Measurements from ENCODE around the gene RPUSD1. TPM values are rescaled to one million over a fixed set of nuclear protein-coding genes. Genes with fewer than 3 reads are reported as not detected.

Gene RPUSD1
- polyA plus RNA-seq, 12 donors = 6.6 to 12.7 (median 8.6) TPM; not detected in 1

DNA sequence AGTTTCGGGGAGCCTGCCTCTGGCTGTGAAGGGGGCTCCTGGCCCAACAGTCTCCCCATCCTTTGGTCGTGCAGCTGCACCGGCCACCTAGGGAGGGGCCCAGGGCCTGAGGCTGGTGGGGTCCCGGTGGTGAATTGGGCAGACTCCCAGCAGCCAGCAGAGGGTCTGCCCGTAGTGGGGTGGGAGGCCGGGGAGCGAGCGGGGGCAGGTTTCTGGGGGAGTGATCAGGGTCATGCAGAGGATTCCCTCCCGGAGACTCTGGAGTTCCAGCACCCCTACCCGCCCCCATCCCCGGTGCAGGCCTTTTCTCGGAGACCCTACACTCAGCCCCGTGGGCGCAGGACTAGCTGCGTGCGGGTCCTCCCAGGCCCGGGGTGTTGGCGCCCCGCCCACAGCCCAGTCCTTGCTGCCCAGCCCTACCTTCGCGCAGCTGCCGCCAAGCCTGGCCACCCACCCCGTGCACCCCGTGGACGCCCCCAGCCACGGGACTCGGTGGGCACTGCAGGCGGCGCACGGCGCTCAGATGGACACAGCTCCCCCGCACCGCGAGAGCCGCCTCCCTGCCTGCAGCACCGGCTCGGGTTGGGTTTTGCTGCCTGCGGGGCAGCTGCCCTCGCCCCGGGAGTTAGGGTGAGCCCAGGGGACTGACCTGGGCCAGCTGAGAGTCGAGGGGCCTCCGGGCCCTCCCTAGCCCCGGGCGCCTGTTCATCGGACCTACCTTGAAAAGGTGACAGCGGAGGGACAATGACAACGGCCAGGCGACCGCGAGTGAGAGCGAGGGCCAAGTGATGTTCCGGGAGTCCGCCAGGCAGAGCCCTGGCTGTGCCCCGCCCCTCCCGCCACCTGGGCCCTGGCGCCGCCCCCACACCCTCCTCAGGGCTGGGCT lies 12.0 kb upstream of the RPUSD1 start, which contains the start of gene GNG13:
TSS of gene GNG13 (minus strand) at position 787 of the 886 bp plus-strand sequence. CDS start 1,657 bp downstream, outside the sequence.
- no peak for DNase-seq

DNA sequence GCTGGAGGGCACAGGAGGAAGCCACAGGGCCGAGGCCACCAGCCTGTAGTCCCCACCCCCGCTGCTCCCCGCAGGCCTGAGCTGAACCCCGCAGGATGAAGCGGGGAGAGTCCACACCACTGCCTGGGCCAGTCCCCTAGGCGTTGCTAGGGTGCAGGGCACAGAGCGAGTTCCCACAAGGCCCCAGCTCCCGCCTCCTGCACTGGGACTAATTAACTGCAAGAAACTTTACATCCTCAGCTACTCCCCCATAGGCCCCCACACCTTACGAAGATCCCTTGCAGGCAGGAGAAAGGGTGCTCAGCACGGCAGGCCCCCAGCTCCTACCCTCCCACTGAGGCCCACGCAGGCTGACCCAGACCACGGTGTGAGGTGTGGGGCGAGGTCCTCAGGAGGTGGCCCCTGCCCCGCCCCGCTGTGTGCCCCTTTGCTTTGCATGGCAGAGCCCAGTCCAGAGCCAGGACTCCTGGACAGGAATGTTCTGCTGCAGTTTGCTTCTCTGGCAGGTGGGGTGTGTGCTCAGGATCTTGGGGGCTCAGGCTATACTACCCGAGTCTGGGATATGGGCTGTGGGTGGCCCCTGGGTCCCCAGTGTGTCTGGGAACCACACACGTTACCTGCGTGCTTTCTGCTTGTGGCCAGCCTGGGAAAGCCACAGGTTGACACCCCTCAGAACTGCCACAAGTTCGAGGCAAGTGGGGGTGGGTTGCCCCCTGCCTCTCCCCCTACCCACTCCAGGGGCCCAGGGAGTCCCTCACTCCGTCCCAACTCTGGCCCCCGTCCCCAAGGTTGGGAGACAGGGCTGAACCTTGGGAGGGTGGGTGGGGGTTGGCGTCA lies 11.1 kb upstream of the RPUSD1 start:
- no peak for DNase-seq

DNA sequence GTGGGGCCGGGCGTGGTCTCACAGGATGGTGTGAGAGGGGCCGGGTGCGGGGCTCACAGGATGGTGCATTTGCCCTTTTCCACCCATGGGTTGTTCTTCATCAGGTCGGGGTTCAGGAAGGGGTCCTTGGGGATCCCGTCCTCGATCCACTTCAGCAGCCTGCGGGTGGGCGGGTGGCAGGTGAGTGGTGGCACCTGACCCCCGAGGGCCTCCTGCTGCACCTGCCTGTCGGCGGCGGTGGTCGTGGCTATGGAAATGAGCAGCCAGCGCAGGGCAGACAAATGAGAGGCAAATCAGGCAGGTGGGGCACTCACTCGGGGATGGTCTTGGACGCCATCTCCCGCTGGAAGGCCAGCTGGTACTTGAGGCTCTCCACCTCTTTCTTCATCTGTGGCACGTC lies 10.5 kb upstream of the RPUSD1 start:
- DNase-seq = no peak

DNA sequence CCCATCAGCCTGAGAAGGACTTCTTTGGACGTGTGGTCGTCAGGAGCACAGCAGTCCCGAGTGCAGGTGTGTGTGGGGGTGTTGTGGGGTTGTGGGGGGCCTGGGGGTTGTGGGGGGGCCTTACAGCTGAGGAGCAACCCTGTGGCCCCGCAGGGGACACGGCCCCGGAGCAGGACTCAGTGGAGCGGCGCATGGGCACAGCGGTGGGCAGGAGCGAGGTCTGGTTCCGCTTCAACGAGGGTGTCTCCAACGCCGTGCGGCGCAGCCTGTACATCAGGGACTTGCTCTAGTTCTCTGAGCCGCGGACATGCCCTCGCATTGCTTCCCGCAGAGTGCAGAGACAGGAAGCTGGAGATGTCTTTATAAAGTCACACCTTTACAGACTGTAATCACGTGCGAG lies 9.5 kb upstream of the RPUSD1 start:
- DNase-seq = no peak

DNA sequence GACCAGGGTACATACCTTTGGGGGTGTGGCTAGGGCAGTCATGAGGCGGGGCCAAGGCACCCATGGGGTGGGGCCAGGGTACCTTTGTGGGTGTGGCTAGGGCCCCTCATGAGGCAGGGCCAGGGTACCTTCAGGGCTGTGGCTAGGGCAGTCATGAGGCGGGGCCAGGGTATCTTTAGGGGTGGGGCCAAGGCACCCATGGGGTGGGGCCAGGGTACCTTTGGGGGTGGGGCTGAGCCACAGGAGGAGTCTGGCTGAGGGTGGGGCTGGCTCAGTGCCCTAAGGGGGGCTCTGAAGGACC lies 8.9 kb upstream of the RPUSD1 start:
- no peak for DNase-seq

DNA sequence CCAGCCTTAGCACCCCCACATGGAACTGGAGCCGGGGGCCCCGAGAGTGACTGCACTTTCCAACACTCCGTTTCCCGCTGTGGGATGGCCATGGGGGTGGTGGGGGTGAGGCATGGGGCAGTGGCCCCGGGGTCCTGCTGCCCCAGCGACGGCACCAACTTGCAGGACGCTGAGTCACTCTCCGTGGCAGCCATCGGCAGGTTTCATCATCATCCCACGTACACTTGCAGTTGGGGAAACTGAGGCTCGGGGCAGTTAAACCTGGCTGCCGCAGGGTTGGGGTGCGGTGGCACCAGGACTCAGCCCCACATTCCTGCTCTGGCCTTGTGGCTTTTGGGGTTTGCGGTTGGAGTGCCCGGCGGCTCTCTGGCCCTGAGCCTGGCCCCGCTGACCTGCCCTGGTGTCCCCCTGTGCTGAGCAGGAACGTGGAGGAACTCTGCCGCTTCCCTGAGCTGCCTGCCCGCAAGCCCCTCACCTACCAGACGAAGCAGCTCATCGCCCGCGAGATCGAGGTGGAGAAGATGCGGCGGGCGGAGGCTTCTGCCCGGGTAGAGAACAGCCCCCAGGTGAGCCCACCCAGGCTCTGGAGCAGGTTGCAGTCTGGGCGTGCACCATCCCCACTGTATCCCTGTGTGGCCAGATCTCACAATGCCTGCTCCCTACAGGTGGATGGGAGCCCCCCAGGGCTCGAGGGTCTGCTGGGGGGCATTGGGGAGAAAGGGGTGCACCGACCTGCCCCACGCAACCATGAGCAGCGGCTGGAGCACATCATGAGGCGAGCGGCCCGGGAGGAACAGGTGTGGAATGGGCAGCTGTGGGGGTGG lies 8.3 kb upstream of the RPUSD1 start:
- no peak for DNase-seq

DNA sequence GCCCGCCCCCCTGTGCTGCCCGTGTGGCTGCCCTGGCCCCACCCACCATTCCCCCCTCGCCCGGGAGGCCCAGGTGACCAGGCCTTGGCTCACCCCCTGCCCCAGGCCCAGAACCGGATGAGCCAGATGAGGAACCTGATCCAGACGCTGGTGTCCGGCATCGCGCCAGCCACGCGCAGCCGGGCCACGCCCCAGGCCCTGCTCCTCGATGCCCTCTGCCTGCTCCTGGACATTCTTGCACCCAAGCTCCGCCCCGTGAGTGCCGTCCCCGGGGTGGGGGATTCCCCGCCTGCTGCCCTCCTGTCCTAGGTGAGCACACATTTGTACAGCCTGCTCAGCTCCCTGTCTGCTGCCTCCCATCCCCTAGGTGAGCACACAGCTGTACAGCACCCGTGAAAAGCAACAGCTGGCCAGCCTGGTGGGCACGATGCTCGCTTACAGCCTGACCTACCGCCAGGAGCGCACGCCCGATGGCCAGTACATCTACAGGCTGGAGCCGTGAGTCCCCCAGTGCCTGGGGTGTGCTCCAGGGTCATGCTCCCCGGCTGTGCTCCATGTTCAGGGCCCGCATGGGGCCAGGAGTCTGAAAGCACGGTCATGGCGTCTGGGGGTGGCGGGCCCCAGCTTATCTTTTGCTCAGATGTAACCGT lies 7.5 kb upstream of the RPUSD1 start:
- no peak for DNase-seq

DNA sequence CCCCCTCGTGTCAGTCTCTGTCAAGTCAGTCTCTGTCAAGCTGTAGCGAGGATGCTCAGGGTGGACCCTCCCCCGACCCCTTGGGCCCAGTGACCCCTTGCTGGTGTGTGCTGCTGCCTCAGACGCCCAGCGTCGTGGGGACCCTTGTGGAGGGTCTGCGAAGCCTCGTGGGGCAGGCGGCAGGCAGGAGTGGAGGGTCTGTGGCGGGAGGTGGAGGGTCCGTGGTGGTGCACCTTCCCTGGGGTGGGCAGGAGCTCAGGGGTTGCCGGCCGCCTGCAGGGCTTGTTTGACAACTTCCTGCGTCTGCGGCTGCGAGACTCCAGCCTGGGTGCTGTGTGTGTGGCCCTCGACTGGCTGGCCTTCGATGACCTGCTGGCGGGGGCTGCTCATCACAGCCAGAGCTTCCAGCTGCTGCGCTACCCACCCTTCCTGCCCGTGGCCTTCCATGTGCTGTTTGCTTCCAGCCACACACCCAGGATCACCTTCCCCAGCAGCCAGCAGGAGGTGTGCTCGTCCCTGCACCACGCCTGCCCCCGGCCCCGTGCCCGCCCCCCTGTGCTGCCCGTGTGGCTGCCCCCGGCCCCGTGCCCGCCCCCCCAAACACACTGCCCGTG lies 6.8 kb upstream of the RPUSD1 start:
- no peak for DNase-seq

DNA sequence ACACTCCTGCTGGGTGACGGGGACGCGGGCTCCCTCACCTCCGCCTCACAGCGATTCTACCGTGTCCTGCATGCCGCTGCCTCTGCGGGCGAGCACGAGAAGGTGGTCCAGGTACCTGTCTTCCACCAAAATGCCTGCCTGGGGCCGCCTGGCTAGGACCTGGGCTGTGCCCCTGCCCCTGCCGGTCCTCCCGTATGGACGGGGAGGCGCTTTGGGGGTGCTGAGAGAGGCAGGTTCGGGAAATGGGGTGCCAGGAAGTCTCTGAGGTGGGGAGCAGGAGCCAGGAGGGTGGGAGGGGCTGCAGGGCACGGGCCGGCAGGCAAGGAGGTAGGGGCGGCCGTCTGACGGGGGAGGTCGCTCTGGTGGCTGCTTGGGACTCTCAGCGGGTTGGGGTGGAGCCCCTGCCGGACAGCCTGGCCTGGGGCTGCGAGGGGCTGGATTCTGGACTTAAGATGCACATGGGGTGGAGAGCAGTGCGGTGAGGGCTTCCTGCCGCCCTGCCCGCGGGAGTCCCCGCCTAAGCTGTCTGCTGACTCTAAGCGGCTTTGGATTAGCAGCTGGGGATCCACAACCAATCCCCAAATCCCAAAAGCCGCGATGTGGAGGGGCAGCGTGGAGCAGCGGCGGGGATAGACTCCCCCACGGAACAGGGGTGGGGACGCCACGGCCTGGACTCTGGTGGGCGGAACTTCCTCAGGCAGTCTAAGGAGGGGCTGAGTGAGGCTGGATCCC lies 6.1 kb upstream of the RPUSD1 start:
- DNase-seq = no peak

DNA sequence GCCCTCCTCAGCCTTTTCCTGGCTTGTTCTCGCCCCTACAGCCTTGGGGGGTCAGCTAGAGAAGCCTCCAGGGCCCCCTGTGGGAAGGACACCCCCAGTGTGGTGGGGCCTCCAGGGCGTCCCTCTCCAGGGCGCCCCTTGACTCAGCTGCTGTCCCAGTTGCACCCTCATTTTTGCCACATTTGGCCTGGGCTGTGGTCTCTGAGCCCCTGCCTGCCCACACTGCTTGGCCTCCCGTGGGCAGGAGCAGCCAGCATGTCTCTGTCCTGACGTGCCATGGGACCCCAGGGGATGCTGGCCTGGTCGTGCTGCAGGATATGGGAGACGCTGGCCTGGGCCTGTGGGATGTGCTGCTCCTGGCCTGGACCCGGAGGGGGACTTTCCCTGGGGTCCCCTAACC lies 5.2 kb upstream of the RPUSD1 start:
- no peak for DNase-seq

DNA sequence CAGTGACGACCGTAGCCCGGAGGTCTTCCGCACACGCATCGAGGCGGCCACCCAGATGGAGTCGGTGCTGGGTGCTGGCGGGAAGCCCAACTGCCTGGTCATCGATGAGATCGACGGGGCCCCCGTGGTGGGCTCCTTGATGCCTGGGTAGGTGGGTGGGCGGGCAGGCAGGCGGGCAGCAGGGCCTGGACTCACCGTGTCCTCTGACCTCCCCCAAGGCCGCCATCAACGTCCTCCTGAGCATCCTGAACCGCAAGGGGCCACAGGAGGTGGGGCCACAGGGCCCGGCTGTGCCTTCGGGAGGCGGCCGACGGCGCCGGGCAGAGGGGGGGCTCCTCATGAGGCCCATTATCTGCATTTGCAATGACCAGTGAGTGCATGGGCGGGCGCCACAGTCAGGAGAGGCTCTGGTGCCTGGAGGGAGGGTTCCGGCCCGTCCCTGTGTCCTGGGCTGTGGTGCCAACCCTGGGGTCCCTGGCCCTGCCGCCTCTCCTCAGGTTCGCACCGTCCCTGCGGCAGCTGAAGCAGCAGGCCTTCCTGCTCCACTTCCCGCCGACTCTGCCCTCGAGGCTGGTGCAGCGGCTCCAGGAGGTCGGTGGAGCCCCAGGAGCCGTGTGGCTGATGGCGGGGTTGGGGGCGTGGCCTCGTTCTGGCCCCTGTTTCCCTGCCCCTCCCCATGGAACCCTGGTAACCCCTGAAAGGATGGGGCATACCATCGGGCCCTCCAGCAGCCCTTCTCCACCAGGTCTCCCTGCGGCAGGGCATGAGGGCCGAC lies 4.2 kb upstream of the RPUSD1 start:
- no peak for DNase-seq

DNA sequence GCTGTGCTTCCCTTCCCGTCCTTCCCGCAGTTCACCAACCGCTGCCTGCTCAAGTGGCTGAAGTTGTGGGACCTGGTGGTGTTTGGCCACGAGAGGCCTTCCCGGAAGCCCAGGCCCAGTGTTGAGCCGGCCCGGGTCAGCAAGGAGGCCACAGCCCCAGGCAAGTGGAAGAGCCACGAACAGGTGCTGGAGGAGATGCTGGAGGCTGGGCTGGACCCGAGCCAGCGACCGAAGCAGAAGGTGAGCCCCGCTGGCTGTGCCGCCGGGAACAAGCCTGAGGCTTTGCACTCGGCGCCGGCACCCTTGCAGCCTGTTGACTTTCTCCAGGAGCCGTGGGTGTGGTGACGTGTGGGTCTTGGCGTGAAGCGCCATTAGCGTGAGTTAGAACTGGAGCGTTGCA lies 3.0 kb upstream of the RPUSD1 start:
- no peak for DNase-seq

DNA sequence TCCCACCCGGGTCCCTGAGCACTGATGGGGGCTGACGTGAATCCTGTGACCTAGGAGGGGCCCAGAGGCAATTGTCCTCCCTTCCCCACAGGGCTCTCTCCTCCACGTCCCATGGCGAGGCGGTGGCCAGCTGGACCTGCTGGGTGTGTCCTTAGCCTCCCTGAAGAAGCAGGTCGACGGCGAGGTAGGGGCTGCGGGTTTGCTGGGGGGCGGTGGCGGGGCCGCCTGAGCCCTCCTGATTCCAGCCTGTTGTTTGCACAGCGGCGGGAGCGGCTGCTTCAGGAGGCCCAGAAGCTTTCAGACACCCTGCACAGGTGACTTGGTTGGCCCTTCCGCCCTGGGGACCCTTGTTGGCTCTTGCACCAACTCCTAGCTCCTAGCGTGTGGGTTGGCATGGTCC lies 1.9 kb upstream of the RPUSD1 start:
- DNase-seq = no peak

DNA sequence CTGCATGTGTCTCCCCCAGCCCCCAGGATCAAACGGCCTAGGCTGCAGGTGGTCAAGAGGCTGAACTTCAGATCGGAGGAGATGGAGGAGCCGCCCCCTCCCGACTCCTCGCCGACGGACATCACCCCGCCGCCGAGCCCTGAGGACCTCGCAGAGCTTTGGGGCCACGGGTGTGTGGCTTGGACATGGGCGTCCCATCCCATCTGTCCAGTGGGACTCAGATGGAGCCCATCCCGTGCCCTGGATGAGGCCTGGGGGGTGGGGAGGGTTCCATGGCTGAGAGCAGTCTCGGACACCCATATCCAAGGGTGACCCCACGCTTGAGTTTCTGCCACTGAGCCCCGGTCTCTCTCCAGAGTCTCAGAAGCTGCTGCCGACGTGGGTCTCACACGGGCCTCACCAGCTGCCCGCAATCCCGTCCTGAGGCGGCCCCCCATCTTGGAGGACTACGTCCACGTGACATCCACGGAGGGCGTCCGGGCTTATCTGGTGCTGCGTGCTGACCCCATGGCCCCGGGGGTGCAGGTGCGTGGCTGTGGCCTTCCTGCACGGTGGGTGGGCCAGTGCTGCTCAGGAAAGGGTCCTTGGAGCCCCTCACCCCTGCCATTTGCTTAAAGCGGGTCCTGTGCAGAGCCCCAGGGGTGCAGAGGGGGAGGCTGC lies 1.1 kb upstream of the RPUSD1 start:
- no peak for DNase-seq

DNA sequence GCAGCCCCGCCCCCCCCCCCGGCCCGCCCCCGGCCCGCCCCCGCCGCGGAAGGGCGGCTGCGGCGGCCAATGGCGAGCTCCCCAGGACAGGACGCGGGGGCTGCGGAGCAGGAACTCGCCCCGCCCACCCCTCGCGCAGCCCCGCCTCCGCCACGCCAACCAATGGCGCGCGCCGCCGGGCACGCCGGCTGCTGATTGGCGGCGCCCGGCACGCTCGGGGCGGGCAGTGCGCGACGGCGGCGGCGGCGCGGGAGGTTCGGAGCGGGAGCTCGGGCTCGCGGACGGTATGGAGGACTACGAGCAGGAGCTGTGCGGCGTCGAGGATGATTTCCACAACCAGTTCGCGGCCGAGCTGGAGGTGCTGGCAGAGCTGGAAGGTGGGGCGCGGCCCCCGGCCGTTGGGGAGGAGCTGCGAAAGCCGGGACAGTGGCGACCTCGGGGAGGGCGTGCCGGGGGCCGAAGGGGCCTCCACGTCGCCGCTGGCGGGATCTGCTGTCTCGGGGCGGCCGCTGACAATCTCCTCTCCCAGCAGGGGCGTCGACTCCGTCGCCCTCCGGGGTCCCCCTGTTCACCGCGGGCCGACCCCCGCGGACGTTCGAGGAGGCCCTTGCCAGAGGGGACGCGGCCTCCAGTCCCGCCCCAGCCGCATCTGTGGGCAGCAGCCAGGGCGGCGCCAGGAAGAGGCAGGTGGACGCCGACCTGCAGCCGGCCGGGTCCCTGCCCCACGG lies 382 bp upstream of the RPUSD1 start, which contains the start of gene CHTF18:
TSS of gene CHTF18 (plus strand) at position 222 of the 728 bp plus-strand sequence. CDS start at position 287, 65 bp downstream.
- DNase-seq = peak; percentile 89

DNA sequence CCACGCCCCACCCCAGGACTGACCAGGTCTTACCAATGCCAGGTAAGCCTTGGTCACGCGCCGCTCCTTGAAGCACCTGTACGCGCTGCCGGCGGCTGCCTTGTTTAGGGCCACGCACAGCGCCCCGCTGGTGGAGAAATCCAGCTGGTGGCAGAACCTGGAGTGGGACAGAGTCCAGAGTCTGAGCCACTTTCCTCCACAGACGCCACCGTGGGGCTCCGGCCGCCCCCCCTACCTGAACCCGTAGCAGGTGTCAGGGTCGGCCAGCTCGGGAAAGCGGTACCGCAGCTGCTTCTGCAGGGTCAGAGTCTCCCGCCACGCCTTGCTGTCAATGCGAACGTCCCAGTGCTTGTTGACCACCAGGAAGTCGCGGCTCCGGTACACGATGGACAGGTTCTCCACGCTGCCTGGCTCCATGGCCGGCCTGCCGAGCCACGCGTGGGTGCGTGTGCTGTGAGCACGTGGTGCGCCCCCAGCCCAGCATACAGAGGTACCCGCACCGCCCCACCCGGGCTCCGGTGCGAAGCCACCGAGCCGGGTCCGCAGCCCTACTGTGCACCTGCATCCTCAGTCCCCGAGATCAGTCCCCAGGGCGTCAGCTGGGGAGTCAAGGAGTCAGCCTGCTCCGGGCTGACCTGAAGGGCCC lies 737 bp downstream of the RPUSD1 start:
- DNase-seq = no peak
